Cerebellar cortex (tissue), 1 donor: Measurements from ENCODE around the gene EXT2.
A peak's percentile ranks its signal among the peaks of the same experiment; 100 is the strongest.

Experiments
- DNase-seq: peaks from one replicate; pipeline ENCODE4 v3.0.0-alpha.2; 2015; ENCODE audit warnings: low spot score

Gene EXT2

GRCh38 chr11:44165432-44165831 is 70.0 kb downstream of the EXT2 start:
- no peak for DNase-seq

GRCh38 chr11:44167046-44167445 is 71.6 kb downstream of the EXT2 start:
- DNase-seq, result no peak

GRCh38 chr11:44171518-44171917 is 76.0 kb downstream of the EXT2 start:
- DNase-seq, result no peak

GRCh38 chr11:44172966-44173365 is 77.5 kb downstream of the EXT2 start:
- DNase-seq, result no peak

GRCh38 chr11:44174842-44175241 is 79.4 kb downstream of the EXT2 start:
- no peak for DNase-seq

- no peak for DNase-seq
These were observed 81.2 kb downstream of the EXT2 start for GRCh38 chr11:44176546-44177213.

GRCh38 chr11:44177905-44178304 is 82.4 kb downstream of the EXT2 start:
- DNase-seq, result no peak

- peak; percentile 27 for DNase-seq
These were observed 82.9 kb downstream of the EXT2 start for GRCh38 chr11:44178381-44178780.

GRCh38 chr11:44179173-44179572 is 83.7 kb downstream of the EXT2 start:
- no peak for DNase-seq

- DNase-seq, result no peak
These were observed 84.6 kb downstream of the EXT2 start for GRCh38 chr11:44180107-44180506.

- DNase-seq, result no peak
These were observed 90.0 kb downstream of the EXT2 start for GRCh38 chr11:44185522-44185921.

GRCh38 chr11:44186321-44186930 is 90.9 kb downstream of the EXT2 start:
- no peak for DNase-seq

- DNase-seq, result no peak
These were observed 93.2 kb downstream of the EXT2 start for GRCh38 chr11:44188643-44189042.

- DNase-seq, result no peak
These were observed 94.8 kb downstream of the EXT2 start for GRCh38 chr11:44189986-44190882.

- DNase-seq, result no peak
These were observed 95.4 kb downstream of the EXT2 start for GRCh38 chr11:44190883-44191230.

- DNase-seq, result no peak
These were observed 96.0 kb downstream of the EXT2 start for GRCh38 chr11:44191322-44192016.

- DNase-seq, result no peak
These were observed 96.5 kb downstream of the EXT2 start for GRCh38 chr11:44192017-44192385.

GRCh38 chr11:44192462-44193100 is 97.1 kb downstream of the EXT2 start:
- no peak for DNase-seq

- no peak for DNase-seq
These were observed 98.4 kb downstream of the EXT2 start for GRCh38 chr11:44193856-44194255.

- no peak for DNase-seq
These were observed 102.8 kb downstream of the EXT2 start for GRCh38 chr11:44198146-44198724.

- DNase-seq, result no peak
These were observed 103.8 kb downstream of the EXT2 start for GRCh38 chr11:44199298-44199697.

GRCh38 chr11:44199816-44200215 is 104.3 kb downstream of the EXT2 start:
- no peak for DNase-seq
